SJCRH30 (cell line): ENCODE data around the gene ARID1B. TPM values are rescaled to one million over a fixed set of nuclear protein-coding genes. Genes with fewer than 3 reads are reported as not detected.

ENCODE experiments used
- DNase-seq, 2 experiments: peaks; one replicate each; pipeline ENCODE4 v3.0.0-alpha.2; 2015 to 2020
- H3K27ac ChIP-seq: fragments of 250-450 bp; sonication (Bioruptor Pico); 2 replicates; pipeline ENCODE4 v1.5.1; 2020; ENCODE audit warnings: mild to moderate bottlenecking, moderate library complexity
- H3K27me3 ChIP-seq: fragments of 250-450 bp; sonication (Bioruptor Pico); 2 replicates; pipeline ENCODE4 v1.5.1; 2020; ENCODE audit warnings: mild to moderate bottlenecking, moderate library complexity
- H3K36me3 ChIP-seq: fragments of 250-450 bp; sonication (Bioruptor Pico); 2 replicates; pipeline ENCODE4 v1.5.1; 2020; ENCODE audit warnings: mild to moderate bottlenecking, moderate library complexity
- H3K4me1 ChIP-seq: fragments of 250-450 bp; sonication (Bioruptor Pico); 2 replicates; pipeline ENCODE4 v1.5.1; 2020; ENCODE audit warnings: mild to moderate bottlenecking, moderate library complexity
- H3K4me3 ChIP-seq: fragments of 250-450 bp; sonication (Bioruptor Pico); 2 replicates; pipeline ENCODE4 v1.5.1; 2020; ENCODE audit warnings: mild to moderate bottlenecking, moderate library complexity
- H3K9me3 ChIP-seq: fragments of 250-450 bp; sonication (Bioruptor Pico); replicated peaks from 2 replicates; pipeline ENCODE4 v1.5.1; 2020; ENCODE audit warnings: mild to moderate bottlenecking, moderate library complexity
- total RNA-seq: library from RNA; depleted of rRNA; stranded (reverse); fragments of >200 nt; shearing (Covaris generic); gene quantifications from 2 replicates; pipeline ENCODE4 v1.2.3, GENCODE V29; 2014

The ARID1B gene
- total RNA-seq, 1 experiment from 2014 or later, result 28.5 TPM

DNA sequence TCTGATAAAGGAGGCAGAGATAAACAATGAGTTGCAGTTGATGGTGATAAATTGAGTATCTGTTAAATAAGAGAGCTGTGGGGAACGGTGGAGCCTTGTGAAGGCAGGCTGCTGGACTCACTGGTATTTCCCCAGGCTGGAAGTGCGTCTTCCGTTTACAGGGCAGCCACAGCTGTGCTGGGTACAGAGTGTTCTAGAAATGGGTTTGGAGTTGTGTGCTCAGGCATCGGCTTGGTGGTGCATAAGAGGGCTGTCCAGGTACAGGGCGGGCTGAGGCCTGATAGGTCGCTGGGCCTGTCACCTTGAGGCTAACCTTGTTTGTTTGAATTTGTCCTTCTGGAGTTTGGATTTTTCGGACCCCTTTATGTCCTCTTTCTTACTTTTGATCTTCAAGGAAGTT is 39.3 kb downstream of the ARID1B start:
- Histone ChIP-seq H3K9me3 (no peaks in the 10 kb centered on the region), H3K27ac (no peak overlapping the region), H3K36me3 (no peaks in the 10 kb centered on the region), H3K4me3 (no peak overlapping the region), H3K27me3 (no peaks in the 10 kb centered on the region), H3K4me1 (peaks cover 4% of the 10 kb centered on the region; the same call in 1 of the 2 replicates)
- DNase-seq, result no peak

DNA sequence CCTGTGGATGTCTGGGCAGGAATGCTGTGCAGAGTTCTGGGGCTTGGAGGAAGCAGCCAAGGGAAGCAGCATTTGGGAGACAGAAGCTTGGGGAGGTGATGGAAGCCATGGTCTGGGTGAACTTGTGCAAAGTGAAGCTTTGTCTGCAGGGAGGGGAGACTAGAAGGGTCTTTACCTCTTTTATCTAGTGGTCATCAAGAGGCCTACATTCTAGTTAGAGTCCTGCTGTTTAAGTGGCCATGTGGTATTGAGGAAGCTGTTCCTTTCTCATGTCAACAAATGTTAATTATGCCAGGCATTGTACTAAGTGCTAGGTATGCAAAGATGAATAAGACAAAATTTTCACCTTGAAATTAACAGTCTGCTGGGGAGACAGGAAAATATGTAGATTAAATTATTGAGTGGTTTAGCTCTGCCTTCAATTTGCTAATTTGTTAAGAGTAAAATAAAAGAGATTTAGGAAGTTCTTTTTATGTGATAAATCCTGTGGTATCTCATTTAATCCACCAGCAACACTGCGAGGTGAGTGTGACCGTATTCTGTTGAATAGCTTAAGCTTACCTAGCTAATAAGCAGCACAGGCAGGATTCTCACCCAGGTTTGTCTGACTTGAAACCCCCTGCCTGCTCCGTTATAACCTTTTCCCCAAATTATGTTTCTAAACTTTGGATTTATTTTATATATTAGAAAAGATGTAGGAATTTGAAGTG is 43.1 kb downstream of the ARID1B start:
- Histone ChIP-seq H3K36me3 (no peaks in the 10 kb centered on the region), H3K4me1 (peaks cover 6% of the 10 kb centered on the region; the same call in 1 of the 2 replicates), H3K4me3 (no peak overlapping the region), H3K27ac (no peak overlapping the region), H3K9me3 (no peaks in the 10 kb centered on the region), H3K27me3 (no peaks in the 10 kb centered on the region)
- no peak for DNase-seq

GRCh38 chr6:156821707-156822106 is 44.5 kb downstream of the ARID1B start:
- no peak overlapping the region for H3K4me3 ChIP-seq
- no peaks in the 10 kb centered on the region for H3K27me3 ChIP-seq
- no peaks in the 10 kb centered on the region for H3K36me3 ChIP-seq
- peaks cover 8% of the 10 kb centered on the region; the same call in 1 of the 2 replicates for H3K4me1 ChIP-seq
- no peak overlapping the region for H3K27ac ChIP-seq
- H3K9me3 ChIP-seq, result no peaks in the 10 kb centered on the region
- no peak for DNase-seq

DNA sequence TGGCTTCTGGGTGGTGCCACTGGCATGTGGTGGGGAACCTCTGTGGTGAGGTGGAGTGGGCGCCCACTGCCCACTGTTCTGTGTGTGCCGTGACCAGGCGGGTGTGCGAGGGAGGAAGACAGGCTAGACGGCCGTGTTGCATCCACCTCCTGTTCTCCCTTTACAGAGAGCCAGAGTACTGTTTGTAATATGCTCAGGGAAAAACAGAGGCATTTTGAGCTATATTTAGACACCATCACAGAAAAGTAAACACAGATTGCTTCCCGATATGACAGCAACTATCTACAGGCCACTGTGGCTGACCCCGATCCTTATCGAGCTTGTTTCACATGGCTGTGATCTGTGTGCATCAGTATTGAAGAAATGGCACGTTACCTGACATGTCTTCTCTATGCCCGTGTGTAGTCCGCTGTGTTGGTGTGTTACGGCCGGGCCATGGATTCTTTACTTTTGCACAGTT is 45.6 kb downstream of the ARID1B start:
- Histone ChIP-seq H3K9me3 (no peaks in the 10 kb centered on the region), H3K4me1 (peaks cover 8% of the 10 kb centered on the region; the same call in 1 of the 2 replicates), H3K27me3 (no peaks in the 10 kb centered on the region), H3K27ac (no peak overlapping the region), H3K4me3 (no peak overlapping the region), H3K36me3 (no peaks in the 10 kb centered on the region)
- DNase-seq, result no peak

- Histone ChIP-seq H3K27ac (no peak overlapping the region), H3K27me3 (no peaks in the 10 kb centered on the region), H3K4me1 (peaks cover 17% of the 10 kb centered on the region), H3K9me3 (no peaks in the 10 kb centered on the region), H3K4me3 (no peak overlapping the region), H3K36me3 (no peaks in the 10 kb centered on the region)
- DNase-seq, result no peak
Measured at GRCh38 chr6:156824142-156824541, 47.0 kb downstream of the ARID1B start.

- Histone ChIP-seq H3K4me3 (no peak overlapping the region), H3K36me3 (0 out of 2 replicates have a peak, but pooled peaks cover 7% of the 10 kb centered on the region), H3K27ac (no peak overlapping the region)
Measured at GRCh38 chr6:156825475-156825874, 48.3 kb downstream of the ARID1B start.

GRCh38 chr6:156826290-156826955 is 49.2 kb downstream of the ARID1B start:
- H3K27ac ChIP-seq, result no peak overlapping the region
- no peaks in the 10 kb centered on the region for H3K27me3 ChIP-seq
- 0 out of 2 replicates have a peak, but pooled peaks cover 7% of the 10 kb centered on the region for H3K36me3 ChIP-seq
- no peaks in the 10 kb centered on the region for H3K9me3 ChIP-seq
- peaks cover 14% of the 10 kb centered on the region for H3K4me1 ChIP-seq
- H3K4me3 ChIP-seq, result no peak overlapping the region
- no peak for DNase-seq

More at GRCh38 chr6:156825475-156825874, 48.3 kb downstream of the ARID1B start:
- Histone ChIP-seq H3K4me1 (peaks cover 17% of the 10 kb centered on the region), H3K9me3 (no peaks in the 10 kb centered on the region), H3K27me3 (no peaks in the 10 kb centered on the region)
- DNase-seq, result no peak

DNA sequence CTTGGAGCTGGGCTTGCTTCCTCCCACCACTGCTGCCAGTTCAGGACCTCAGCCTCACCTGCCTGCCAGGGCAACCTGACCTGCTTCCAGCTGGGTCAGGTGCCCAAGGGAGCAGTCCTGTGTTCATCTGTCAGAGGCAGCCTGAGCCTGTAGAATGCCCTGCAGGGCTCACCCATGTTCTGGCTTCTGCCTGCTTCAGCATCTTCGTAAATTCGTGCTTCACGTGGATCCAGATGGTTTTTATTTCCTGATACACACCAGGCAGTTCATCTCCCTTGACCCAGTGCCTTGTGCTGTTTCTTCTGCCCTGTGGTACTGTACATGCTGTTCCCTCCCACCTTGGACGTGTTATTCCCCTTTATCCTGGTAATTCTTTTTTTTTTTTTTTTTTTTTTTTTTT is 50.2 kb downstream of the ARID1B start:
- Histone ChIP-seq H3K4me1 (peaks cover 12% of the 10 kb centered on the region), H3K27me3 (no peaks in the 10 kb centered on the region), H3K36me3 (peaks cover 9% of the 10 kb centered on the region; the same call in 1 of the 2 replicates), H3K27ac (no peak overlapping the region), H3K9me3 (no peaks in the 10 kb centered on the region), H3K4me3 (no peak overlapping the region)
- no peak for DNase-seq

- peak in 1 of 2 experiments; percentile 50 for DNase-seq
- Histone ChIP-seq H3K36me3 (peaks cover 9% of the 10 kb centered on the region; the same call in 1 of the 2 replicates), H3K4me3 (no peak overlapping the region), H3K27ac (peak overlapping the region; percentile 65), H3K4me1 (peaks cover 12% of the 10 kb centered on the region), H3K27me3 (no peaks in the 10 kb centered on the region), H3K9me3 (no peaks in the 10 kb centered on the region)
Measured at GRCh38 chr6:156828280-156828703, 51.1 kb downstream of the ARID1B start.

GRCh38 chr6:156830126-156830525 is 52.9 kb downstream of the ARID1B start:
- H3K36me3 ChIP-seq, result peaks cover 9% of the 10 kb centered on the region; the same call in 1 of the 2 replicates
- DNase-seq, result no peak
- H3K9me3 ChIP-seq, result no peaks in the 10 kb centered on the region
- H3K4me3 ChIP-seq, result no peak overlapping the region
- H3K27ac ChIP-seq, result no peak overlapping the region
- no peaks in the 10 kb centered on the region for H3K27me3 ChIP-seq
- peaks cover 16% of the 10 kb centered on the region for H3K4me1 ChIP-seq

- H3K9me3 ChIP-seq, result no peaks in the 10 kb centered on the region
- peaks cover 14% of the 10 kb centered on the region for H3K4me1 ChIP-seq
- no peak overlapping the region for H3K27ac ChIP-seq
- no peak overlapping the region for H3K4me3 ChIP-seq
- DNase-seq, result peak; percentile 19 to 30
- no peaks in the 10 kb centered on the region for H3K27me3 ChIP-seq
- peaks cover 14% of the 10 kb centered on the region; the same call in 1 of the 2 replicates for H3K36me3 ChIP-seq
Measured at GRCh38 chr6:156832231-156832647, 55.1 kb downstream of the ARID1B start.

DNA sequence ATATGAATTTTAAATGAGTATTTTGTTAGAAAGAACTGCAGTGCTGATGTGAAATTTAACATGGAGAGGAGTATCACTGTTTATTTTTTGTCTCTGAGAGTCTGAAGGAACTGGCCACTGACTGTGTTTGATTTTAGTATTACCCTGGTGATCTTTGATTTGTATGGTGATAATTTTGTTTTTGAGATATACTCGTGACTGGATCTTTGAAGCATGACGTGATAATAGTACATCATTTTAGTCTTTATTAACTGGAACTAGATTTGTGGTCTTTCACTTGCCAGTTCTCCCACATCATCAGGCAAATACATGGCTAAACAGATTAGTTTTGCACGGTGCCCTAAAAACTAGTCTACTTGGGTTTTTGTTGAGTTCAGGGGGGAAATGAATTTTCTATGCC is 55.5 kb downstream of the ARID1B start:
- Histone ChIP-seq H3K4me1 (peaks cover 14% of the 10 kb centered on the region), H3K9me3 (no peaks in the 10 kb centered on the region), H3K27me3 (no peaks in the 10 kb centered on the region), H3K36me3 (peaks cover 14% of the 10 kb centered on the region; the same call in 1 of the 2 replicates), H3K27ac (no peak overlapping the region), H3K4me3 (no peak overlapping the region)
- DNase-seq, result no peak

GRCh38 chr6:156833755-156834154 is 56.6 kb downstream of the ARID1B start:
- no peak for DNase-seq
- Histone ChIP-seq H3K27me3 (no peaks in the 10 kb centered on the region), H3K9me3 (no peaks in the 10 kb centered on the region), H3K4me3 (no peak overlapping the region), H3K4me1 (peaks cover 5% of the 10 kb centered on the region), H3K27ac (no peak overlapping the region), H3K36me3 (peaks cover 14% of the 10 kb centered on the region; the same call in 1 of the 2 replicates)

- no peaks in the 10 kb centered on the region for H3K27me3 ChIP-seq
- no peak overlapping the region for H3K27ac ChIP-seq
- H3K36me3 ChIP-seq, result peaks cover 5% of the 10 kb centered on the region; the same call in 1 of the 2 replicates
- DNase-seq, result no peak
- no peak overlapping the region for H3K4me3 ChIP-seq
- no peaks in the 10 kb centered on the region for H3K9me3 ChIP-seq
- no peaks in the 10 kb centered on the region for H3K4me1 ChIP-seq
Measured at GRCh38 chr6:156839129-156839528, 62.0 kb downstream of the ARID1B start.

DNA sequence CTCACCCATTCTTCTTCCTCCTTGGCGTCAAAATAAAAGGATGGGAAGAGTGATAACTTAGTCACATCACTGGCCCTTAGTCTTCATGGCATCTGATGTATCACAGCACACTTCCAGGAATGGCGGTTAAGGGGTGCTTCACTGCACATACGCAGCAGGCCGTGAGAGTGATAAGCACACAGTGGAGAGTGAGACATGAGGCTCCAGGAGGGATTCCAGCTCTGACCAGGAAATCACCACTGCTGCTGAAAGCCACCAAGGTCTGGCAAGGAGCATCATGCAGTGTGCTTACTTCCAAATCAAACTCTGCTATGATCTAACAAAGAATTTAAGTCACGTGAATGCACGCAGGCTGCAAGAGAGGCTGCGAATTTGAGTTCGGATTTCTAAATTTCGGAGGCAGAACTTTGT is 62.4 kb downstream of the ARID1B start:
- H3K27ac ChIP-seq, result no peak overlapping the region

More for the DNA sequence above, 62.4 kb downstream of the ARID1B start:
- Histone ChIP-seq H3K4me1 (no peaks in the 10 kb centered on the region), H3K9me3 (no peaks in the 10 kb centered on the region), H3K27me3 (no peaks in the 10 kb centered on the region), H3K36me3 (peaks cover 5% of the 10 kb centered on the region; the same call in 1 of the 2 replicates), H3K4me3 (no peak overlapping the region)
- DNase-seq, result no peak
